IPS-20b (cell line): ENCODE results near the gene RXFP4.

ENCODE experiments used
- H3K27ac ChIP-seq: one replicate; pipeline ENCODE4 v1.5.1; 2013; ENCODE audit warnings: low read length
- H3K27me3 ChIP-seq: 2 replicates; pipeline ENCODE4 v1.6.1; 2013; ENCODE audit warnings: mild to moderate bottlenecking, low read length, inconsistent platforms; ENCODE audit not compliant: insufficient read depth
- H3K36me3 ChIP-seq: 2 replicates; pipeline ENCODE4 v1.6.1; 2013; ENCODE audit warnings: low read depth, mild to moderate bottlenecking, inconsistent platforms, low read length, moderate library complexity; ENCODE audit not compliant: insufficient read depth
- H3K4me1 ChIP-seq: 2 replicates; pipeline ENCODE4 v1.6.1; 2013; ENCODE audit warnings: mild to moderate bottlenecking, control low read depth, inconsistent platforms, low read length, moderate library complexity; ENCODE audit not compliant: insufficient read depth
- H3K4me3 ChIP-seq: 2 replicates; pipeline ENCODE4 v1.5.1; 2013; ENCODE audit warnings: mild to moderate bottlenecking, low read length, inconsistent platforms
- H3K9ac ChIP-seq: 2 replicates; pipeline ENCODE4 v1.6.1; 2013; ENCODE audit warnings: low read depth, mild to moderate bottlenecking, inconsistent platforms, low read length, moderate library complexity
- H3K9me3 ChIP-seq: 2 replicates; pipeline ENCODE4 v1.6.1; 2013; ENCODE audit warnings: mild to moderate bottlenecking, low read depth, low read length, inconsistent platforms; ENCODE audit not compliant: insufficient read depth

RXFP4 gene

DNA sequence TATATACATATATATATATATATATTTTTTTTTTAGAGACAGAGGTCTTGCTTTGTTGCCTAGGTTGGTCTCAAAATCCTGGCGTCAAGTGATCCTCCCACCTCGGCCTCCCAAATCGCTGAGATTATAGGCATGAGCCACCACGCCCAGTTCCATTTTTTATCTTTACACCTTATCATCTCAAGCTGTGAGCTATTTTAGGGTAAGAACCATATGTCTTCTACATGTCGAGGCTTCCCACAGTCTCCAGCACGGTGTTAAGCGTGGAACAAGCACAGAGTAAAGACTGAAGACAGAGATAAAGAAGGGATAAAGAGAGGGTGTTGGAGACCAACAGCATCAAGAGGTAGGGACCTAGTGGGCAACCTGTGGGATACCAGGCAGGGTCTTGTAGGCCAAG lies 22.8 kb downstream of the RXFP4 start:
- Histone ChIP-seq H3K27ac (no peak overlapping the region), H3K4me3 (no peak overlapping the region), H3K9me3 (no peaks in the 10 kb centered on the region), H3K27me3 (no peaks in the 10 kb centered on the region), H3K4me1 (peaks cover 20% of the 10 kb centered on the region), H3K9ac (no peak overlapping the region), H3K36me3 (peaks cover 93% of the 10 kb centered on the region)

DNA sequence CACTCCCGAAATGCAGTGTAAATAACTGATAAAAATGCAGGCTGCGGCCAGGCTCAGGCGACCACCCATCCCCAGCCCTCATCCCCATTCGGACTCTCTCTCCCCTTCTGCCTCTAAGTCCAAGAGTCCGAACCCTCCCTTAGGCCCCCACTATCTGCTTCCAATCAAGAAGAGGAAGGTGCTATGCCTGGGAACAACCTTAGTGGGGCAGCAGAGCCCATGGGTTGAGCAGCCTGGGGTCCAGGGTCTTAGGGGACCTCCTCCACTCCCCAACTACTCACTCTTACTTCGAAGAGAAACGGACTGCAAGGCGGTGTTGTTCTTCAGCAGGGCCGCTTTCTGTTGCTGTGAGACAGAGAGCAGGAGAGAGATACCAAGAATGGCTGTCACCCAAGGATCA lies 24.7 kb downstream of the RXFP4 start:
- no peak overlapping the region for H3K4me3 ChIP-seq
- no peaks in the 10 kb centered on the region for H3K9me3 ChIP-seq
- no peaks in the 10 kb centered on the region for H3K27me3 ChIP-seq
- no peak overlapping the region for H3K27ac ChIP-seq
- H3K36me3 ChIP-seq = peaks cover 86% of the 10 kb centered on the region
- no peak overlapping the region for H3K9ac ChIP-seq
- H3K4me1 ChIP-seq = peaks cover 28% of the 10 kb centered on the region

DNA sequence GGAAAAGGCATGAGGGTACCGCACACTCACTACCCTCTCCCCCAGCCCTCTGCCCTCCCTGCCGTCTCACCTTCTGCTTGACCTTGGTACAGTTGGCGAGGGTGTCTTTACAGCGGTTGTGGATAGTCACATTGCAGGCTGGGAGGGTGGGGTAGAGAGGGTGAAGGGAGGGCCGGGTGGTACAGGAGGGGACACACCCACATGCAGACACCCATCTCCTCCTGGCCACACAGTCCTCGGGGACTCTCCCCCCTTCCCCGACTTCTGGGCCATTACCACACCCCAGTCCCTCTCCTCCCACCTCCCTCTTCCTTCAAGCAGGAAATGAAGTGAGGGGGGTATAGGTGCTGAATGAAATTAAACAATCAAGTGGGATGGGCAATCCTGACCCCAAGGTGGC lies 25.3 kb downstream of the RXFP4 start:
- no peak overlapping the region for H3K4me3 ChIP-seq
- no peak overlapping the region for H3K27ac ChIP-seq
- H3K4me1 ChIP-seq = peaks cover 28% of the 10 kb centered on the region
- H3K9me3 ChIP-seq = no peaks in the 10 kb centered on the region
- H3K9ac ChIP-seq = no peak overlapping the region
- H3K27me3 ChIP-seq = no peaks in the 10 kb centered on the region
- peaks cover 81% of the 10 kb centered on the region for H3K36me3 ChIP-seq

DNA sequence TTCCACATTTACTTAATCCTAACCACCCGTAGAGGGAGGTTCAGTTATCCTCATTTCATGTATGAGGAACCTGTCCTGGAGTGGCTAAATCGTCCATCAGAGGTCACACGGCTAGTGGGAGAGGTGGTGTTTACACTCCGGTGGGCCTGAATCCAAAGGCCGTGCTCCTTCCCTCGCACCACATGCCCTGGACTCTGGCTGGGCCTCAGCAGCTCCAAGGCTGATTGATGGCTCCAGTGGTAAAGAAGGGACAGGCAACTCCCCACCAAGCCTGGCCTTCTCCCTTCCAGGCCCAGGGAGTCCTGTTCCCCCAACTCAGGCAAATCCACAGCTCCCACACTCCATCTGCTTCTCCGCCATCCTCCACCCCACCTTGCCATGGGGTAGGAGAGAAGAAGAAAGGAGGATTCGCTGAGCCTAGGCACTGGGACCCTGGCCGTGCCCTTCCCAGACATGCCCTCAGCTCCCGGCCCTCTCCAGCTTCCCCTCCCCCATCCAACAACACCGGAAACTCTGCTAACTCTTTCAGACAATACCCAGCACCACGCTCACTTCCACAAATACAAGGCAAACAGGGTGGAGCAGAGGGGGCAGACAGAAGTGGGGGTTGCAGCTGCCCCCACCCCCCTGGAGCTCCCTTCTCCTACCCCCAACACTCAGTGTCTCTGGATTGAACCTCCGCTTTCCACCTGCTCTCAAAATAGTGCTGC lies 26.1 kb downstream of the RXFP4 start:
- Histone ChIP-seq H3K36me3 (peaks cover 76% of the 10 kb centered on the region), H3K9ac (peak overlapping the region; percentile 65), H3K4me3 (0 out of 2 replicates have a peak overlapping the region, but pooled peaks have one; percentile 7), H3K27me3 (no peaks in the 10 kb centered on the region), H3K4me1 (peaks cover 32% of the 10 kb centered on the region), H3K9me3 (no peaks in the 10 kb centered on the region), H3K27ac (peak overlapping the region; percentile 74)

DNA sequence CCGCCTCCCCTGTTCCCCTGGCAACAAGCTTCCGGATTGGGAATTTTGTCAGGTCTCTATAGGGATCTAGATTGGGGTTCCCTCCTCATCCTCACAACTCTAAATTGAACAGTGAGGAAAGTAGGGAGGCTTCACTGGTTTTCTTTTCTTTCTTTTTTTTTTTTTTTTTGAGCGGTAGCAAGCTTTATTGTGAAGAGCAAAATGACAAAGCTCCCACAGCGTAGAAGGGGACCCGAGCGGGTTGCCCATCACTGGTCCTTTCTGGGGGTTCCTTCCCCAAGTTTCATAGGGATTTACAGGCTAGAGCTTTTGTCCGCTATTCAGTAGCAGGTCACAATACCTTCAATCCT lies 26.6 kb downstream of the RXFP4 start:
- H3K4me3 ChIP-seq = 0 out of 2 replicates have a peak overlapping the region, but pooled peaks have one; percentile 7
- H3K27ac ChIP-seq = peak overlapping the region; percentile 74
- no peaks in the 10 kb centered on the region for H3K9me3 ChIP-seq
- H3K27me3 ChIP-seq = no peaks in the 10 kb centered on the region
- peaks cover 76% of the 10 kb centered on the region for H3K36me3 ChIP-seq
- peaks cover 32% of the 10 kb centered on the region for H3K4me1 ChIP-seq
- peak overlapping the region; percentile 65; the same call in 1 of the 2 replicates for H3K9ac ChIP-seq

DNA sequence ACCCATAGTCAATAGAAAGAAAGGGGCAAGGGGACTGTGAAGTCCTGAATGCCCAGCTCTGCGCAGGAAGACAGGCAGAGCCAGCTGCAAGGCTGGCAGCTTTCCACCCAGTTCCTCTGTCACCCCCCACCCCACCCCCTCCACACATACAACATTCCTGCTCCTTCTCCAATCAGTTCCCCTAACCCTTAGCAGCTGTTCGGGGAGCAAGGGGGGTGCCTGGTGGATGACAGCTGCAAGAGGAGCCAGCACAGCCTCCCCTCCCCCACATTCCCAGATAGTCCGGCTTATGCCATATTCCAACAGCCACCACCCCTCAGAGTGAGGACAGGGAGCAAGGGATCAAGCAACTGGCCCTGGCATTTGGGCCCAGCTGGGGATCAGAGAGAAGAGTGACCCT lies 27.2 kb downstream of the RXFP4 start:
- peaks cover 32% of the 10 kb centered on the region for H3K4me1 ChIP-seq
- peak overlapping the region; percentile 1 for H3K27ac ChIP-seq
- H3K9ac ChIP-seq = peak overlapping the region; percentile 65; the same call in 1 of the 2 replicates

DNA sequence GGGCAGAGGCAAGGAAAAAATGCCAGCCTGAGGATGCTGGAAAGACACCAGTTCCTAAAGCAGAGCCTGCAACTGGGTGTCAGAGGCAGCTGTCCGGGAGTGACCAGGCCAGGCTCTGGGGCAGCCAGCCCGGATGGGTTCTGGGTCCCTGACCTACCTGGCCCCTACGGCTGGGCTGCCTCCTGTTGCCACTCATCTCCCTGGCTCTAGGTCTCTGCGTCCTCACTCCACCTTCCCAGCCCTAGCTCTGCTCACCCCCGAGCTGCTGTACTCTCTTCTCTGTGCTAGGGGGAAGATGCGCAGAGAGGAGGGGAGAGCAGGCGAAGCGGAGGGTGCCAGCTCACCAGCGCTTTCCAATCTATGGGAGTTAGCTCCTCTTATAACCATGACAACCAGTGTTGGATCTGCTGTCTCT lies 27.9 kb downstream of the RXFP4 start:
- Histone ChIP-seq H3K4me3 (no peak overlapping the region), H3K27me3 (no peaks in the 10 kb centered on the region), H3K4me1 (peaks cover 33% of the 10 kb centered on the region), H3K36me3 (peaks cover 70% of the 10 kb centered on the region), H3K9me3 (no peaks in the 10 kb centered on the region), H3K27ac (no peak overlapping the region), H3K9ac (no peak overlapping the region)

More for the DNA sequence above, 27.2 kb downstream of the RXFP4 start:
- Histone ChIP-seq H3K9me3 (no peaks in the 10 kb centered on the region), H3K4me3 (no peak overlapping the region), H3K27me3 (no peaks in the 10 kb centered on the region), H3K36me3 (peaks cover 75% of the 10 kb centered on the region)

DNA sequence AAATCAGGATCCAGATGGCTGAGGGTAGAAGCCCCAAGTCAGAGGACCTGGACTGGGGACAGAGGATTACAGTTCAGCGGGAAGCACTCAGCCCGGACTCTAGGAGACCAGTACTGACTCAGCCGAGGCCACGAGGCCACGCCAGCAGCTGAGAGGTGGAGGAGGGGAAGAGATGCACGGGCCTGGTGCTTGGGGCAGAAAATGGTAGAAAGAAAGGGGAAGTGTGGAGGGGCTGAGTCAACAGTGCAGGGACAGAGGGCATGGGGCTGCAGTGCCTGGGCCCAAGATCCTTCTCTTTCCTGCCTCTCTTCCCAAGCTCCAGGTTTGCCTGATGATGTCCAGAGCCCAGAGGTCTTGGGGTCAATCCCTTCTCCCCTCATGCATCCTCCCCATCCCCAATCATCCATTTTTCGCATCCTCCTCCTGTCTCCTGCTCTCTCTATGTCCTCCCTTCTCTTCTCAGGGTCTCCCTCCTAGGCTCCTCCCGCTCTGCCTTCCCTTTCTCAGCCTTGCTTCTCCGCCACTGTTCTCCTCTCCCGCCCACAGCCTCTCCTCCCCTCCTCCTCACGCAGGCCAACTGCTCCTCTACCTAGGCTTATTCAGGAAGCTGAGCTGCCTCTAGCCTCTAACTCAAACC lies 29.2 kb downstream of the RXFP4 start:
- Histone ChIP-seq H3K36me3 (peaks cover 57% of the 10 kb centered on the region), H3K27ac (no peak overlapping the region), H3K9ac (no peak overlapping the region)

DNA sequence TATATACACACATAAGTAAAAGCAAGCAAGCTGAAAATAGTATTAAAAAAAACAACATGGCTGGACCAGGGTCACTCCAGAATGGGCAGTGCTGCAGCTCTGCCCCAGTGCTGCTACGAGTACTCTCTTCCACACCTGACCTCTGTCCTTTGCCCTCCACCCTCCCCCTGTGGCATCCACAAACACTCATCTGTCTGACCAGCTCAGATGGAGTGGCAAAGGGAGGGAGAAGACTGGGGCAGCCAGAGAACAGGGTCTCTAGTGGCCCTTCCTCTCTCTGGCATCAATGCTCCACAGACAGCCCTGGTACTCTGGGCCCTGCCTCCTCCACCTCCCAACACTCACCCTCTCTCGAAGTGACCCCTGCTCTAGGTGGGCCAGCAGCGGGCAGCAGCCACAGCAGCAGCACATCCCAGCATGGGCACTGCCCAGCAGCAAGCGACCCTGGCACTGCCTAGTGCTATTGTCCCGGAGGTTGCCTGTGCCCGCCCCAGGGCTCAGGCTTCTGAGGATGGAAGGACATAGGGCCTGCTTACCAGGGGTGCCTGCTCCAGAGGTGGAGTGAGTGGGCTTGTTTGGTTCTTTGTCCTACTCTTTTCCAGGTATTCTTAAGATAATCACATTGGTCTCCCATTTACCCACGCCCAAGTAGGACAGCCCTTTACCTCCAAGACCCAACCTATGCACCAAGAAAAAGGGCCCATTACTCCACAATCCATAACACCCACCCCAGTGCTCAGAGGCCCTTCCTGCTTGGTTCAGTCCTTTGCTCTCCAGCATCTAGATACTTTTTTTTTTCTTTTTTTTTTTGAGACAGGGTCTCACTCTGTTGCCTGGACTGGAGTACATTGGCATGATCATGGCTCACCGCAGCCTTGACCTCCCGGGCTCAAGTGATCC lies 30.7 kb downstream of the RXFP4 start:
- H3K27me3 ChIP-seq = no peaks in the 10 kb centered on the region
- peaks cover 42% of the 10 kb centered on the region for H3K36me3 ChIP-seq
- no peak overlapping the region for H3K27ac ChIP-seq
- no peak overlapping the region for H3K9ac ChIP-seq
- H3K4me3 ChIP-seq = no peak overlapping the region
- H3K9me3 ChIP-seq = no peaks in the 10 kb centered on the region
- peaks cover 53% of the 10 kb centered on the region for H3K4me1 ChIP-seq

More for the DNA sequence above, 29.2 kb downstream of the RXFP4 start:
- Histone ChIP-seq H3K4me3 (no peak overlapping the region), H3K4me1 (peaks cover 46% of the 10 kb centered on the region), H3K9me3 (no peaks in the 10 kb centered on the region), H3K27me3 (no peaks in the 10 kb centered on the region)

DNA sequence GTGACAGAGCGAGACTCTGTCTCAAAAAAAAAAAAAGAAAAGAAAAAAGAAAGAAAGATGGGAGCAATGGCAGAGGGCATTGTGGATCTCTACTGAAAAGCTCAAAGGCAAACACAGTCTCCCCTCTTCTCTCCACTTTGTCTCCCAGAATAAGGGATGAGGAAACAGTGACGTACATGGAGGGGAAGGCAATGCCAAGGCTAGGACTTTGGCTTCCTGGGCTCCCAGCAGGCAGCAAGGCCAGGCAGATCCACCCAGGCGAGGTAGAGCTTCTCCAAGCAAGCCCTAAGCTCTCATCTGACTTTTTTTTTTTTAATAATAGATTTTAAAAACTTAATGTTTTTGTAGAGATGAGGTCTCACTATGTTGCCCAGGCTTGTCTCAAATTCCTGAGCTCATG lies 32.3 kb downstream of the RXFP4 start:
- Histone ChIP-seq H3K4me1 (peaks cover 37% of the 10 kb centered on the region), H3K27me3 (no peaks in the 10 kb centered on the region), H3K9me3 (no peaks in the 10 kb centered on the region), H3K36me3 (peaks cover 26% of the 10 kb centered on the region; the same call in 1 of the 2 replicates), H3K27ac (no peak overlapping the region), H3K4me3 (no peak overlapping the region), H3K9ac (no peak overlapping the region)

DNA sequence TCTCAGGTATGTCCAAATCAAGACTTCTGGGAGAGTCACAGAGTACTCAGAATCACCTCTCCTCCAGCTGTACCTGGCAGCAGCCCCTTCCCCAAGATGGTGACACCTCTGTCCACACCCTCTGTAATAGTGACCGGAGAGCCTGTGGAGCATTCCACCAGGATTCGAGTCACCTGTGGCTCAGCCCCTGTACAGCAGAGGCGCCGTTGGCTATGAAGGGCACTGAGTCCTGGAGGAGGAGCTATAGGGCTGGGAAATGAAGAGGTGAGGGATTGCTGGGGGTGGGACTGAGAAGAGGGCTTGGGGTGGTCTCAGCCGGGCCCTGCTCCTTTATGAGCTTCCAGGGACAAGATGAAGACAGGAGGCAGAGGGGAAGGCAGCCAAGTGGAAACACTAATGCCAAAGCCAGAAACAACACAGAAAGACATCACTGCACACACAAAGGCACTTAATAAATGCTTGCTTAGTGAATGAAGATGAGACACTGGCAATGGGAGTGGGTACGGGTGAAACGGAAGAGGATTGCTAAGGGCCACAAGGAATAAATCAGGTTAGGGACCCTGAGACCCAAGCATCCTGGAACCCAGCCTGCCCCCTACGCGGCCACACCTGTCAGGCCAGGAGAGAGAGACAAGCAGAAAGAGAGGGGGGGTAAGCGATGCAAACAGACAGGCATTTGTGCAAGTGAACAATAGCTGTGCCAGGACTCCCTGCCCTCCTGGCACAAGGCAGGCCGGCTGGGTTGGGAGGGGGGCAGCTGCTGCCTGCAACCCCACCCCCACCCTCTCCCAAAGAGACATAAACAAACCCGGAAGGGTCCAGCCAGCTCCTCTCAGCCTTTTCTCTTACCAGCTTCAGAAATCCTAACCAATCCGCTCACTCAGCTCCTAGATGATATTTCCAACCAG lies 33.0 kb downstream of the RXFP4 start:
- H3K27ac ChIP-seq = no peak overlapping the region
- H3K4me1 ChIP-seq = peaks cover 38% of the 10 kb centered on the region
- H3K4me3 ChIP-seq = peak overlapping the region; percentile 95

More for the DNA sequence above, 33.0 kb downstream of the RXFP4 start:
- peaks cover 19% of the 10 kb centered on the region; the same call in 1 of the 2 replicates for H3K36me3 ChIP-seq
- no peaks in the 10 kb centered on the region for H3K27me3 ChIP-seq
- no peaks in the 10 kb centered on the region for H3K9me3 ChIP-seq
- peak overlapping the region; percentile 72 for H3K9ac ChIP-seq
